Measurements from ENCODE around the gene ZNF462.

GRCh38 chr9:106846857-106847256 lies 16.1 kb upstream of the ZNF462 start:
- no peak for TF ChIP-seq POLR2A (IDR thresholded peaks at IDR 0.05)
- no peak for TF ChIP-seq CTCF (IDR thresholded peaks at IDR 0.05)
